Fibroblast of skin of left biceps (primary cell): Measurements from ENCODE around the gene ELANE.
A peak's percentile ranks its signal among the peaks of the same experiment; 100 is the strongest.
"Not testable (repeated sequence)": the region's sequence is repeated elsewhere in the genome, so short reads cannot be mapped to it uniquely, and the experiment has no call there.

Experiments
- DNase-seq, 2 experiments: peaks; one replicate each; pipeline ENCODE4 v3.0.0-alpha.2; 2013; ENCODE audit warnings: low read depth in 2 of 2

Gene ELANE

GRCh38 chr19:842802-843179, 9.3 kb upstream of the ELANE start:
- not testable (repeated sequence) for DNase-seq

GRCh38 chr19:843180-843835, 8.8 kb upstream of the ELANE start:
- DNase-seq: no peak

- DNase-seq: no peak
These were observed 8.1 kb upstream of the ELANE start for GRCh38 chr19:843836-844545.

- no peak for DNase-seq
These were observed 7.5 kb upstream of the ELANE start for GRCh38 chr19:844546-844971.

- no peak for DNase-seq
These were observed 6.2 kb upstream of the ELANE start for GRCh38 chr19:845707-846521.

GRCh38 chr19:848386-848921, 3.6 kb upstream of the ELANE start:
- no peak for DNase-seq

GRCh38 chr19:849195-849594, 2.9 kb upstream of the ELANE start:
- DNase-seq: not testable (repeated sequence)

- peak; percentile 62 to 67 for DNase-seq
These were observed 1.7 kb upstream of the ELANE start for GRCh38 chr19:850221-850978.

GRCh38 chr19:850979-851335, 1.1 kb upstream of the ELANE start:
- DNase-seq: no peak

- DNase-seq: no peak
These were observed 997 bp downstream of the ELANE start for GRCh38 chr19:853014-853585.

- DNase-seq: not testable (repeated sequence)
These were observed 1.6 kb downstream of the ELANE start for GRCh38 chr19:853614-854220.

- no peak for DNase-seq
These were observed 2.4 kb downstream of the ELANE start for GRCh38 chr19:854549-854948.

GRCh38 chr19:855142-855541, 3.0 kb downstream of the ELANE start:
- no peak for DNase-seq

- no peak for DNase-seq
These were observed 3.5 kb downstream of the ELANE start for GRCh38 chr19:855566-856120.

GRCh38 chr19:858284-858683, 6.2 kb downstream of the ELANE start:
- DNase-seq: no peak

- no peak for DNase-seq
These were observed 7.1 kb downstream of the ELANE start, which contains the start of gene CFD for GRCh38 chr19:858868-859843. Gene CFD, plus strand, starts transcription at chr19:859664. Its CDS starts 26 bp downstream, at chr19:859690.

GRCh38 chr19:861141-861755, 9.1 kb downstream of the ELANE start:
- no peak for DNase-seq

GRCh38 chr19:861756-862580, 9.9 kb downstream of the ELANE start:
- DNase-seq: no peak
